H1 (cell line): Measurements from ENCODE around the gene NAA16. TPM values are rescaled to one million over a fixed set of nuclear protein-coding genes. Genes with fewer than 3 reads are reported as not detected.

Experiments
- CTCF ChIA-PET: fragments of 300-600 bp; sonication (Branson Sonifier 250); formaldehyde crosslinking; loops from one replicate; lab custom pipeline; 2021; ENCODE audit not compliant: partially characterized antibody; lab: Charles Lee
- POLR2A ChIA-PET: fragments of 300-600 bp; sonication (Branson Sonifier 250); formaldehyde crosslinking; loops from one replicate; lab custom pipeline; 2021; ENCODE audit warnings: inconsistent platforms; ENCODE audit not compliant: partially characterized antibody; lab: Charles Lee
- DNase-seq, 2 experiments: peaks; one replicate each; pipeline versions ENCODE4 v3.0.0 to v3.0.0-alpha.2; 2010 to 2022; ENCODE audit warnings: low spot score in 2 of 2, low read depth in 1 of 2, mixed read lengths in 1 of 2
- FAIRE-seq: peaks from 2 replicates; lab custom pipeline; 2011; peaks lifted over from hg19 to GRCh38; lab: Jason Lieb, UNC
- H2AFZ ChIP-seq: 2 replicates; pipeline ENCODE4 v1.8.1; 2012; ENCODE audit warnings: low read length, inconsistent platforms
- H2AK5ac ChIP-seq: 2 replicates; pipeline ENCODE4 v1.6.1; 2013; ENCODE audit warnings: low read depth, low read length
- H2BK120ac ChIP-seq: replicated peaks from 2 replicates; pipeline ENCODE3; 2013; ENCODE audit warnings: low read depth, low read length, inconsistent platforms
- H2BK12ac ChIP-seq: 2 replicates; pipeline ENCODE4 v1.6.1; 2013; ENCODE audit warnings: low read depth, low read length
- H2BK15ac ChIP-seq: 2 replicates; pipeline ENCODE4 v1.6.1; 2013; ENCODE audit warnings: low read length
- H2BK20ac ChIP-seq: 2 replicates; pipeline ENCODE4 v1.6.1; 2013; ENCODE audit warnings: low read length
- H2BK5ac ChIP-seq: 2 replicates; pipeline ENCODE4 v1.6.1; 2013; ENCODE audit warnings: low read depth, low read length
- H3K14ac ChIP-seq: 2 replicates; pipeline ENCODE4 v1.6.1; 2013; ENCODE audit warnings: inconsistent platforms; ENCODE audit not compliant: insufficient read length
- H3K18ac ChIP-seq: 2 replicates; pipeline ENCODE4 v1.6.1; 2013; ENCODE audit warnings: low read length; ENCODE audit errors: extremely low read depth
- H3K23ac ChIP-seq: 2 replicates; pipeline ENCODE4 v1.6.1; 2013; ENCODE audit warnings: inconsistent platforms; ENCODE audit not compliant: insufficient read length
- H3K23me2 ChIP-seq: 2 replicates; pipeline ENCODE4 v1.6.1; 2013; ENCODE audit warnings: low read depth, low read length
- H3K27ac ChIP-seq: 2 replicates; pipeline ENCODE4 v1.6.1; 2011; ENCODE audit warnings: low read depth, low read length, inconsistent platforms
- H3K27me3 ChIP-seq, 4 experiments: replicated peaks in 1 of 4; 1 replicate in 1 of 4; 2 replicates in 3 of 4; pipeline versions ENCODE4 v1.6.1 to v1.8.1; 2011 to 2013; ENCODE audit warnings: low read length in 3 of 4, mild to moderate bottlenecking in 3 of 4, inconsistent platforms in 2 of 4, mixed read lengths in 2 of 4, moderate library complexity in 1 of 4; ENCODE audit not compliant: control insufficient read depth in 3 of 4, insufficient read depth in 3 of 4; ENCODE audit errors: extremely low read depth in 1 of 4
- H3K36me3 ChIP-seq, 4 experiments: 2 replicates each; pipeline versions ENCODE4 v1.6.1 to v1.8.1; 2011 to 2013; ENCODE audit warnings: mild to moderate bottlenecking in 4 of 4, low read length in 3 of 4, moderate library complexity in 2 of 4, control low read depth in 1 of 4, inconsistent platforms in 1 of 4; ENCODE audit not compliant: insufficient read depth in 4 of 4, control insufficient read depth in 2 of 4
- H3K4ac ChIP-seq: replicated peaks from 2 replicates; pipeline ENCODE3; 2013; ENCODE audit warnings: low read length, low read depth, mixed read lengths, inconsistent platforms; ENCODE audit not compliant: insufficient read length
- H3K4me1 ChIP-seq, 4 experiments: replicated peaks in 1 of 4; 1 replicate in 1 of 4; 2 replicates in 3 of 4; pipeline versions ENCODE4 v1.6.1 to v1.8.1; 2011 to 2013; ENCODE audit warnings: low read length in 3 of 4, inconsistent platforms in 2 of 4, mixed read lengths in 1 of 4; ENCODE audit not compliant: insufficient read depth in 4 of 4, control insufficient read depth in 3 of 4
- H3K4me2 ChIP-seq, 2 experiments: 2 replicates each; pipeline versions ENCODE4 v1.6.1 to v1.8.1; 2011 to 2013; ENCODE audit warnings: low read depth in 2 of 2, low read length in 2 of 2, control low read depth in 1 of 2, inconsistent platforms in 1 of 2, mild to moderate bottlenecking in 1 of 2; ENCODE audit not compliant: insufficient read depth in 1 of 2
- H3K4me3 ChIP-seq, 4 experiments: fragments of 200-600, 300-600 bp in 1 of 4; sonication (generic), shearing (Covaris generic), sonication (Bioruptor Twin) in 1 of 4; 2 replicates each; pipeline versions ENCODE4 v1.5.1 to v1.8.1; 2011 to 2016; ENCODE audit warnings: low read length in 4 of 4, low read depth in 3 of 4, control low read depth in 2 of 4, inconsistent platforms in 2 of 4, mild to moderate bottlenecking in 2 of 4, mixed read lengths in 1 of 4, moderate library complexity in 1 of 4; ENCODE audit not compliant: insufficient read depth in 2 of 4; ENCODE audit errors: extremely low read depth in 1 of 4
- H3K56ac ChIP-seq: replicated peaks from 2 replicates; pipeline ENCODE3; 2013; ENCODE audit warnings: low read depth, mild to moderate bottlenecking, mixed read lengths, low read length, inconsistent platforms; ENCODE audit not compliant: insufficient read length
- H3K79me1 ChIP-seq: 2 replicates; pipeline ENCODE4 v1.6.1; 2013; ENCODE audit warnings: low read depth, low read length, control low read depth
- H3K79me2 ChIP-seq, 2 experiments: 2 replicates each; pipeline versions ENCODE4 v1.6.1 to v1.8.1; 2012 to 2013; ENCODE audit warnings: low read length in 2 of 2, mild to moderate bottlenecking in 2 of 2, inconsistent platforms in 1 of 2; ENCODE audit not compliant: insufficient read depth in 2 of 2, control insufficient read depth in 1 of 2
- H3K9ac ChIP-seq, 4 experiments: replicated peaks in 1 of 4; 1 replicate in 1 of 4; 2 replicates in 3 of 4; pipeline versions ENCODE4 v1.6.1 to v1.8.1; 2011 to 2013; ENCODE audit warnings: low read depth in 3 of 4, low read length in 3 of 4, control low read depth in 2 of 4, mild to moderate bottlenecking in 2 of 4, moderate library complexity in 2 of 4, inconsistent platforms in 1 of 4; ENCODE audit errors: extremely low read depth in 1 of 4
- H3K9me3 ChIP-seq, 2 experiments: 2 replicates each; pipeline versions ENCODE4 v1.6.1 to v1.8.1; 2012 to 2013; ENCODE audit warnings: mild to moderate bottlenecking in 2 of 2, moderate library complexity in 2 of 2, control low read depth in 1 of 2, inconsistent platforms in 1 of 2, low read depth in 1 of 2, low read length in 1 of 2, mixed read lengths in 1 of 2; ENCODE audit not compliant: insufficient read depth in 2 of 2
- H4K20me1 ChIP-seq, 2 experiments: replicated peaks in 1 of 2; 2 replicates each; pipeline versions ENCODE3 to v1.8.1; 2011 to 2013; ENCODE audit warnings: inconsistent platforms in 2 of 2, low read length in 2 of 2, mild to moderate bottlenecking in 1 of 2; ENCODE audit not compliant: insufficient read depth in 2 of 2, control insufficient read depth in 1 of 2
- H4K5ac ChIP-seq: 2 replicates; pipeline ENCODE4 v1.6.1; 2013; ENCODE audit warnings: low read length, low read depth, mixed read lengths, inconsistent platforms; ENCODE audit not compliant: insufficient read length
- H4K8ac ChIP-seq: 2 replicates; pipeline ENCODE4 v1.8.0; 2013; ENCODE audit warnings: mild to moderate bottlenecking, moderate library complexity, low read length, inconsistent platforms; ENCODE audit not compliant: insufficient read depth; ENCODE audit errors: extremely low read depth
- H4K91ac ChIP-seq: replicated peaks from 2 replicates; pipeline ENCODE3; 2013; ENCODE audit warnings: low read length, mixed read lengths, inconsistent platforms; ENCODE audit not compliant: insufficient read length
- CEBPB ChIP-seq: IDR thresholded peaks from 2 replicates; pipeline ENCODE4 v1.6.1; 2012; ENCODE audit warnings: low read depth, low read length
- POLR2A ChIP-seq, 2 experiments: IDR thresholded peaks; 1 replicate in 1 of 2; 2 replicates in 1 of 2; pipeline ENCODE4 v1.6.1; 2011; ENCODE audit warnings: low read depth in 2 of 2, low read length in 2 of 2, mild to moderate bottlenecking in 2 of 2; ENCODE audit errors: control extremely low read depth in 1 of 2
- polyA plus RNA-seq, 7 experiments: library from polyadenylated mRNA; depleted of rRNA in 3 of 7; stranded (reverse) in 5 of 7; unstranded in 2 of 7; fragments of >200 nt in 5 of 7; fragments of 200-250 nt in 2 of 7; gene quantifications; 1 replicate in 5 of 7; 2 replicates in 1 of 7; 4 replicates in 1 of 7; pipeline versions ENCODE4 v1.2.1 to v1.2.3, GENCODE V29; 2011 to 2013; ENCODE audit warnings: missing spikeins in 2 of 7, mixed read lengths in 2 of 7
- total RNA-seq: library from RNA; stranded (reverse); fragmentation: NEBNext Ultra II Directional; extraction: Animal tissue kit (Norgen Biotek cat#: 25700); gene quantifications from 2 replicates; pipeline ENCODE4 v1.2.1, GENCODE V29; 2021

Gene NAA16
- total and polyA plus RNA-seq, 2 of the 8 experiments (the other 6 are each of a cell fraction or from before 2014, with no cell fraction given): 11.4 to 40.0 TPM

GRCh38 chr13:41276824-41277223 lies 34.2 kb upstream of the NAA16 start:
- CTCF ChIA-PET: interaction anchor here (0.7 to 0.9 kb wide), 3 partner anchors 9 to 70 kb away, joined by 3 to 4 read pairs (median 3); no protein-coding TSS in a partner anchor
- H3K23ac ChIP-seq: no peak overlapping the region

More at GRCh38 chr13:41276824-41277223, 34.2 kb upstream of the NAA16 start:
- H3K79me1 ChIP-seq: no peaks in the 10 kb centered on the region
- H2BK20ac ChIP-seq: 0 out of 2 replicates have a peak overlapping the region, but pooled peaks have one; percentile 55
- 0 out of 4 replicates have a peak overlapping the region, but pooled peaks of 1 of the 2 experiments have one; percentile 6 for H3K4me2 ChIP-seq
- H3K27ac ChIP-seq: no peak overlapping the region
- no peak overlapping the region for H2BK12ac ChIP-seq
- no peak for TF ChIP-seq POLR2A (IDR thresholded peaks at IDR 0.05; ENCODE audit: control extremely low read depth in 1 of 2, low read depth in 2 of 2, low read length in 2 of 2)
- TF ChIP-seq CEBPB: peak; percentile 69; the same call in 1 of the 2 replicates
- no peak overlapping the region for H2BK15ac ChIP-seq
- DNase-seq (no peak), FAIRE-seq (no peak)
- no peak overlapping the region for H3K56ac ChIP-seq
- H3K9ac ChIP-seq: no peak overlapping the region
- H3K18ac ChIP-seq: no peak overlapping the region
- H2BK120ac ChIP-seq: no peak overlapping the region
- no peak overlapping the region for H2AK5ac ChIP-seq
- no peak overlapping the region for H4K91ac ChIP-seq
- peak overlapping the region; percentile 49; the same call in 1 of the 2 replicates for H2BK5ac ChIP-seq
- H2AFZ ChIP-seq: no peak overlapping the region
- H4K5ac ChIP-seq: no peak overlapping the region
- H3K4me3 ChIP-seq: no peak overlapping the region
- no peaks in the 10 kb centered on the region for H4K20me1 ChIP-seq
- no peak overlapping the region for H3K4ac ChIP-seq
- no peaks in the 10 kb centered on the region for H3K23me2 ChIP-seq
- POLR2A ChIA-PET: interaction anchor here (0.6 to 1.7 kb wide), 3 partner anchors 10 to 26 kb away, joined by 3 to 5 read pairs (median 5); no protein-coding TSS in a partner anchor
- H3K27me3 ChIP-seq: no peaks in the 10 kb centered on the region
- peaks cover 0 to 2% (median 0%) of the 10 kb centered on the region in 4 experiments; a peak in 1 of 7 replicates for H3K4me1 ChIP-seq
- peaks cover under 1 to 7% of the 10 kb centered on the region in 2 experiments; a peak in 2 of 4 replicates for H3K9me3 ChIP-seq
- no peak overlapping the region for H4K8ac ChIP-seq
- H3K79me2 ChIP-seq: no peaks in the 10 kb centered on the region
- H3K14ac ChIP-seq: no peak overlapping the region
- H3K36me3 ChIP-seq: no peaks in the 10 kb centered on the region
